Testis (tissue), 5 donors: ENCODE measurements around the gene FOSB. TPM values are rescaled to one million over a fixed set of nuclear protein-coding genes. Genes with fewer than 3 reads are reported as not detected.

Source experiments
- DNase-seq: peaks from one replicate; pipeline ENCODE4 v3.0.0-alpha.2; 2019
- H3K27ac ChIP-seq, 2 donors: fragments of 200-600 bp; sonication (generic); one replicate each; pipeline ENCODE4 v1.5.1; 2019
- H3K27me3 ChIP-seq: fragments of 200-600 bp; sonication (generic); one replicate; pipeline ENCODE4 v1.5.1; 2019
- H3K36me3 ChIP-seq: fragments of 200-600 bp; sonication (generic); one replicate; pipeline ENCODE4 v1.5.1; 2017; ENCODE audit warnings: low read depth; ENCODE audit errors: missing control alignments
- H3K4me1 ChIP-seq: fragments of 200-600 bp; sonication (generic); one replicate; pipeline ENCODE4 v1.5.1; 2019
- H3K4me3 ChIP-seq, 2 donors: fragments of 200-600 bp; sonication (generic); one replicate each; pipeline ENCODE4 v1.5.1; 2017 to 2019
- H3K9me3 ChIP-seq: fragments of 200-600 bp; sonication (generic); one replicate; pipeline ENCODE4 v1.5.1; 2017
- POLR2A ChIP-seq: fragments of 450-650 bp; IDR thresholded peaks from one replicate; pipeline ENCODE4 v1.6.1; 2017; ENCODE audit warnings: antibody characterized with exemption, mild to moderate bottlenecking, moderate library complexity
- WGBS, 2 donors: methylation state at CpG; one replicate each; pipeline ENCODE4 v1.1.5; 2018; 5-methylcytosine and 5-hydroxymethylcytosine counted together
- intact Hi-C: fragments of 100-400 bp; cut with DNase I; formaldehyde crosslinking; loops from one replicate; pipeline ENCODE4 v1.15.1; 2023; ENCODE audit warnings: low total_unique reads
- long read RNA-seq, 2 donors: transcript quantifications; one replicate each; lab custom pipeline, GENCODE V29; 2026
- polyA plus RNA-seq: library from polyadenylated mRNA; stranded (reverse); fragments of 350-450 nt; fragmentation: Illumina TruSeq; extraction: RNeasy Lipid Tissue Mini Kit (QIAGEN cat#74804); gene quantifications from one replicate; pipeline ENCODE4 v1.2.3, GENCODE V29; 2014; ENCODE audit warnings: low read depth, low replicate concordance; ENCODE audit not compliant: insufficient read depth
- total RNA-seq, 2 donors: library from RNA; depleted of rRNA; stranded (reverse); fragments of >200 nt; gene quantifications; one replicate each; pipeline ENCODE4 v1.2.3, GENCODE V29; 2016
- TF ChIP-seq, protein P1 (sequence below), 3 experiments: fragments of 450-650 bp in 2 of 3; fragments of 200-600 bp in 1 of 3; sonication (generic) in 1 of 3; IDR thresholded peaks; one replicate each; pipeline ENCODE4 v1.5.1; 2016 to 2019; ENCODE audit warnings: antibody characterized with exemption in 3 of 3, mild to moderate bottlenecking in 2 of 3, moderate library complexity in 1 of 3

Gene FOSB
- total RNA-seq: 1 to 10 TPM; 1.2 to 3.9 TPM
- polyA plus RNA-seq: 22.7 TPM
- long read RNA-seq, donor 1, transcript FOSB-206 (3 exons, 3,774 nt): major isoform, 6 of 11 reads
- long read RNA-seq, donor 1, partial matches to known transcripts: 0 of 11 reads
- long read RNA-seq, donor 1, other reads (novel, unspliced or antisense): 0 of 11 reads
- long read RNA-seq, donor 2, transcript FOSB-205 (1 exons, 2,182 nt): major isoform, 5 of 10 reads
- long read RNA-seq, donor 2, partial matches to known transcripts: 0 of 10 reads
- long read RNA-seq, donor 2, other reads (novel, unspliced or antisense): 0 of 10 reads

DNA sequence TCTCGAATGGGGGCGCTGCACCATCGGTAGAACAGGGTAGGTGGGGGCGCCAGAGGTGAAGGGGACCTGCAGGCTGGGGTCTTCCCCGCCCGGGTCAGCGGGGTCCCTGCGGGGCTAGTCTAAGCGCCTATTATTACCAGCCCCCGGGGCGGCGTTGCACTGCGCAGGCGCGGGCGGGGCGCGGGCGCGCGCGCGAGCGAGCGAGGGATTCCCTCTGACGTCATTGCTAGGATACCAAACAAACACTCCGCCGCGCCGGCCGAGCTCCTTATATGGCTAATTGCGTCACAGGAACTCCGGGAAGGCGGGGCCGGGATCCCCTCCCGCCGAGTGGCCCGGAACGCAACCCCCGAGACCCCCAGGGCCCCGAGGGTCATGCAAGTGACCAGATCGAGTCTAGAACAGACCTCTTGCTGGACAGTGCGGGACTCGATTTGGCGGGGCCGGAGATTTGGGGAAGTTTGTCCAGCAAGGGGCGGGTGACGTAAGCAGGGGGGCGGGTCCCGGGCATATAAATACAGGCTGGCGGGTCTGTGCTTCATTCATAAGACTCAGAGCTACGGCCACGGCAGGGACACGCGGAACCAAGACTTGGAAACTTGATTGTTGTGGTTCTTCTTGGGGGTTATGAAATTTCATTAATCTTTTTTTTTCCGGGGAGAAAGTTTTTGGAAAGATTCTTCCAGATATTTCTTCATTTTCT lies at the start of gene FOSB:
TSS of gene FOSB (plus strand) at position 541 of the 703 bp plus-strand sequence. CDS start 591 bp downstream, outside the sequence.
- no peaks in the 10 kb centered on the region for H3K36me3 ChIP-seq
- peak within 1 kb of the TSS; percentile 70 to 86 for H3K4me3 ChIP-seq
- TF ChIP-seq, protein P1, sequence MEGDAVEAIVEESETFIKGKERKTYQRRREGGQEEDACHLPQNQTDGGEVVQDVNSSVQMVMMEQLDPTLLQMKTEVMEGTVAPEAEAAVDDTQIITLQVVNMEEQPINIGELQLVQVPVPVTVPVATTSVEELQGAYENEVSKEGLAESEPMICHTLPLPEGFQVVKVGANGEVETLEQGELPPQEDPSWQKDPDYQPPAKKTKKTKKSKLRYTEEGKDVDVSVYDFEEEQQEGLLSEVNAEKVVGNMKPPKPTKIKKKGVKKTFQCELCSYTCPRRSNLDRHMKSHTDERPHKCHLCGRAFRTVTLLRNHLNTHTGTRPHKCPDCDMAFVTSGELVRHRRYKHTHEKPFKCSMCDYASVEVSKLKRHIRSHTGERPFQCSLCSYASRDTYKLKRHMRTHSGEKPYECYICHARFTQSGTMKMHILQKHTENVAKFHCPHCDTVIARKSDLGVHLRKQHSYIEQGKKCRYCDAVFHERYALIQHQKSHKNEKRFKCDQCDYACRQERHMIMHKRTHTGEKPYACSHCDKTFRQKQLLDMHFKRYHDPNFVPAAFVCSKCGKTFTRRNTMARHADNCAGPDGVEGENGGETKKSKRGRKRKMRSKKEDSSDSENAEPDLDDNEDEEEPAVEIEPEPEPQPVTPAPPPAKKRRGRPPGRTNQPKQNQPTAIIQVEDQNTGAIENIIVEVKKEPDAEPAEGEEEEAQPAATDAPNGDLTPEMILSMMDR (IDR thresholded peaks at IDR 0.05): no peak
- TF ChIP-seq POLR2A: peak; percentile 94
- intact Hi-C loops: no loop called here
- H3K4me1 ChIP-seq: peaks cover 20% of the 10 kb centered on the region
- peak; percentile 98 for DNase-seq
- 0 to 1% methylated on average over 10 to 56 of the region's 56 CpGs for WGBS, 2 donors
- H3K9me3 ChIP-seq: no peaks in the 10 kb centered on the region
- H3K27ac ChIP-seq: peak within 1 kb of the TSS; percentile 91 to 93
- H3K27me3 ChIP-seq: no peaks in the 10 kb centered on the region

DNA sequence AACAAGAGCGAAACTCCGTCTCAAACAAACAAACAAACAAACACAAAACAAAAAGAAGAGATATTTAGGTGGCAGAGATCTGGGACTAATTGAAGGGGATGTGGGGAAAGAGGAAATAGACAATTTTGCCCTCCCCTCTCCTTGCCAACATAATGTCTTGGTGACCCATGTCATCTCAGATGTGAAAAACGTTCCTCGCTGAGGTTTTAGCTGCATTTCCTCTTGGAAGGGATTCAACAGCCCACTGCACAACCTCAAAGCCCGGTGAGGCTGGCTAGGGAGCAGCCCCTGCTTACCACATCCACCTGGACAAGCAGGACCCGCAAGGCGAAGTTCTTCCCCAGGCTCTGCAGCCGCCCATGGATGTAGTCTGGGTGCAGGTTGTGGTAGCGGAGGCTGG lies 49.0 kb upstream of the FOSB start:
- Histone ChIP-seq H3K4me3 (no peak overlapping the region), H3K27ac (no peak overlapping the region), H3K36me3 (no peaks in the 10 kb centered on the region), H3K9me3 (no peaks in the 10 kb centered on the region), H3K27me3 (no peaks in the 10 kb centered on the region), H3K4me1 (peaks cover 5% of the 10 kb centered on the region)
- intact Hi-C loops: no loop called here
- DNase-seq: no peak
- TF ChIP-seq POLR2A: no peak
- TF ChIP-seq, protein P1 (IDR thresholded peaks at IDR 0.05): no peak
- WGBS, 2 donors: 79 to 88% methylated on average over 7 to 9 of the region's 9 CpGs

DNA sequence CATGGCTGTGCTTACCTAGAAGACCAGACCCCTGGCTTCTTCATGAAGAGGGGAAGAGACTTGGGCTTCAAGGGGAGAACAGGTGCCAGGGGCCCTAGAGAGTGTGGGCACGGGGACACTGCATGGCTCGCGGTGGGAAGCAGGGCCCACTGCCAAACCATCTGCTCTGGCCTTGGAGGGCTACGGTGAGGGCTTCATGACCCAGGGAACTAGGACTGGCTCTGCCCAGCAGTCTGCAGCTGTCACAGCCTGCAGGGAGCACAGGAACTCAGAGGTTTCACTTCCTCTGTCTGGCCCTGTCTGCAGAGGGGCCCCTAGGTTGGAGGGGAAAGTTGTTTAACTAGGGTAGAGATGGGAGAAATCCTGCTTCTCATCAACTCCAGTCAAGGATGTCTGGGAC lies 48.4 kb upstream of the FOSB start:
- Histone ChIP-seq H3K9me3 (no peaks in the 10 kb centered on the region), H3K36me3 (no peaks in the 10 kb centered on the region), H3K27me3 (no peaks in the 10 kb centered on the region), H3K4me1 (peaks cover 10% of the 10 kb centered on the region), H3K4me3 (no peak overlapping the region), H3K27ac (no peak overlapping the region)
- 16 to 69% methylated on average over 3 to 4 of the region's 4 CpGs for WGBS, 2 donors
- intact Hi-C loops: no loop called here
- no peak for DNase-seq
- TF ChIP-seq, protein P1 (IDR thresholded peaks at IDR 0.05): no peak
- no peak for TF ChIP-seq POLR2A

DNA sequence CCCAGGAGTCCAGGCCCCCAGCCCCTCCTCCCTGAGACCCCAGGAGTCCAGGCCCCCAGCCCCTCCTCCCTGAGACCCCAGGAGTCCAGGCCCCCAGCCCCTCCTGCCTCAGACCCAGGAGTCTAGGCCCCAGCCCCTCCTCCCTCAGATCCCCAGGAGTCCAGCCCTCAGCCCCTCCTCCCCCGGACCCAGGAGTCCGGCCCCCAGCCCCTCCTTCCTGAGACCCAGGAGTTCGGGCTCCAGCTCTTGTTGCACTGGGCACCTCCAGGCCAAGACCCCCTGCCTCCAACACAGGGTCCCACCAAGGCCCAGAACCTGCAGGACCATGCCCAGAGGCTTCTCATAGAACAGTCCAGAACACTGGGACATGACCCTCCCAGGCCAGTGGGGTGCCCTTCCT lies 47.9 kb upstream of the FOSB start:
- TF ChIP-seq, protein P1 (IDR thresholded peaks at IDR 0.05): no peak
- no peak for TF ChIP-seq POLR2A
- Histone ChIP-seq H3K36me3 (no peaks in the 10 kb centered on the region), H3K4me3 (no peak overlapping the region), H3K4me1 (peaks cover 12% of the 10 kb centered on the region), H3K27ac (no peak overlapping the region), H3K27me3 (no peaks in the 10 kb centered on the region), H3K9me3 (no peaks in the 10 kb centered on the region)
- intact Hi-C loops: no loop called here
- 20 to 33% methylated on average over 1 of the region's 3 CpGs for WGBS, 2 donors
- DNase-seq: no peak
